Calu3 (cell line): ENCODE results near the gene GPR89A. TPM values are rescaled to one million over a fixed set of nuclear protein-coding genes. Genes with fewer than 3 reads are reported as not detected.

ENCODE experiments used
- BruUV-seq: library from RNA; stranded (reverse); fragments of 400-500 nt; replicated peaks from 2 replicates; lab custom pipeline; 2021; lab: Mats Ljungman, UMichigan
- CTCF ChIA-PET: fragments of 300-600 bp; sonication (Branson Sonifier 250); formaldehyde crosslinking; loops from one replicate; lab custom pipeline; 2022; ENCODE audit warnings: antibody characterized with exemption; lab: Charles Lee
- DNase-seq: peaks from one replicate; pipeline ENCODE4 v3.0.0; 2022
- H3K27ac Mint-ChIP-seq: one replicate; pipeline ENCODE4 v1.8.0; 2022; ENCODE audit warnings: mixed read lengths; ENCODE audit not compliant: unreplicated experiment
- H3K27me3 Mint-ChIP-seq: one replicate; pipeline ENCODE4 v1.8.0; 2022; ENCODE audit warnings: mixed read lengths; ENCODE audit not compliant: unreplicated experiment
- H3K36me3 Mint-ChIP-seq: one replicate; pipeline ENCODE4 v1.8.0; 2022; ENCODE audit warnings: mild to moderate bottlenecking, moderate library complexity, mixed read lengths; ENCODE audit not compliant: insufficient read depth, unreplicated experiment
- H3K4me1 Mint-ChIP-seq: one replicate; pipeline ENCODE4 v1.8.0; 2022; ENCODE audit warnings: mild to moderate bottlenecking, low read depth, mixed read lengths; ENCODE audit not compliant: unreplicated experiment
- H3K4me3 Mint-ChIP-seq: one replicate; pipeline ENCODE4 v1.8.0; 2022; ENCODE audit warnings: mild to moderate bottlenecking, low read depth, moderate library complexity, mixed read lengths; ENCODE audit not compliant: unreplicated experiment
- H3K9me3 Mint-ChIP-seq: one replicate; pipeline ENCODE4 v1.8.0; 2022; ENCODE audit warnings: low read depth, mixed read lengths; ENCODE audit not compliant: unreplicated experiment
- intact Hi-C: fragments of 100-400 bp; cut with micrococcal nuclease; formaldehyde crosslinking; loops from one replicate; pipeline ENCODE4 v1.10.0; 2022; ENCODE audit not compliant: unreplicated experiment
- total RNA-seq: library from RNA; stranded (reverse); gene quantifications from 2 replicates; pipeline ENCODE4 v1.2.3, GENCODE V29; 2022
- TF ChIP-seq, protein P1 (sequence below): fragments of 200-600 bp; IDR thresholded peaks from one replicate; pipeline ENCODE4 v1.8.0; 2022; ENCODE audit warnings: antibody characterized with exemption; ENCODE audit not compliant: unreplicated experiment

The GPR89A gene
- total RNA-seq, 1 experiment from 2014 or later = 37.6 TPM

DNA sequence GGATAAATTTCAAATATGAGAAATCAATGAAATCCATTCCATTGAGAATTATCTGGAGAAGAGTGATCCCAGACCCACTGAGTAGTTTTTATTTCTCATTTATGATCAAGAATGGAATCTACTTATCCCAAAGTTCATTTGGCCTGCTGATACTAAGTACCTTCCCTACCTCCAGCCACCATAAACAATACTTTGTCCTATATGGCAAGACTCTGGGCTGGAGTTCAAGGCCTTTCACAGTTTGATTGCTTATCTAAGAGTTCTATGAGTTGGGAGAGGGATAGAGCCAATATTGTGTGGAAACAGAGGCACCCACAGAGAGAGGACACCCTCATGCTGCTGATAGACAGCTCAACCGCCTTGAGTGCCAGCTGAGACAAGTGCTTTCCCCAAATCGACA, 94.3 kb downstream of the GPR89A start:
- intact Hi-C loops = no loop called here
- CTCF ChIA-PET = no interaction called here
- H3K27me3 Mint-ChIP-seq = no peaks in the 10 kb centered on the region
- H3K9me3 Mint-ChIP-seq = no peaks in the 10 kb centered on the region
- no peaks in the 10 kb centered on the region for H3K36me3 Mint-ChIP-seq
- H3K4me1 Mint-ChIP-seq = peaks cover 16% of the 10 kb centered on the region
- no peak overlapping the region for H3K4me3 Mint-ChIP-seq
- DNase-seq = no peak
- TF ChIP-seq, protein P1, sequence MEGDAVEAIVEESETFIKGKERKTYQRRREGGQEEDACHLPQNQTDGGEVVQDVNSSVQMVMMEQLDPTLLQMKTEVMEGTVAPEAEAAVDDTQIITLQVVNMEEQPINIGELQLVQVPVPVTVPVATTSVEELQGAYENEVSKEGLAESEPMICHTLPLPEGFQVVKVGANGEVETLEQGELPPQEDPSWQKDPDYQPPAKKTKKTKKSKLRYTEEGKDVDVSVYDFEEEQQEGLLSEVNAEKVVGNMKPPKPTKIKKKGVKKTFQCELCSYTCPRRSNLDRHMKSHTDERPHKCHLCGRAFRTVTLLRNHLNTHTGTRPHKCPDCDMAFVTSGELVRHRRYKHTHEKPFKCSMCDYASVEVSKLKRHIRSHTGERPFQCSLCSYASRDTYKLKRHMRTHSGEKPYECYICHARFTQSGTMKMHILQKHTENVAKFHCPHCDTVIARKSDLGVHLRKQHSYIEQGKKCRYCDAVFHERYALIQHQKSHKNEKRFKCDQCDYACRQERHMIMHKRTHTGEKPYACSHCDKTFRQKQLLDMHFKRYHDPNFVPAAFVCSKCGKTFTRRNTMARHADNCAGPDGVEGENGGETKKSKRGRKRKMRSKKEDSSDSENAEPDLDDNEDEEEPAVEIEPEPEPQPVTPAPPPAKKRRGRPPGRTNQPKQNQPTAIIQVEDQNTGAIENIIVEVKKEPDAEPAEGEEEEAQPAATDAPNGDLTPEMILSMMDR = no peak
- no TSS peak for BruUV-seq
- no peak overlapping the region for H3K27ac Mint-ChIP-seq

- no peak for DNase-seq
- CTCF ChIA-PET = no interaction called here
- H3K27me3 Mint-ChIP-seq = no peaks in the 10 kb centered on the region
- intact Hi-C loops = no loop called here
- H3K36me3 Mint-ChIP-seq = no peaks in the 10 kb centered on the region
- no peak overlapping the region for H3K27ac Mint-ChIP-seq
- no peaks in the 10 kb centered on the region for H3K9me3 Mint-ChIP-seq
- TF ChIP-seq, protein P1 = no peak
- H3K4me3 Mint-ChIP-seq = no peak overlapping the region
- BruUV-seq = no TSS peak
- H3K4me1 Mint-ChIP-seq = peaks cover 24% of the 10 kb centered on the region
Observed at GRCh38 chr1:145702826-145703225, 95.0 kb downstream of the GPR89A start.

GRCh38 chr1:145705622-145706021, 97.8 kb downstream of the GPR89A start:
- Mint-ChIP-seq H3K27me3 (no peaks in the 10 kb centered on the region), H3K9me3 (peaks cover 3% of the 10 kb centered on the region), H3K4me1 (peaks cover 31% of the 10 kb centered on the region), H3K4me3 (no peak overlapping the region), H3K36me3 (no peaks in the 10 kb centered on the region), H3K27ac (no peak overlapping the region)
- DNase-seq = no peak
- intact Hi-C loops = no loop called here
- no TSS peak for BruUV-seq
- TF ChIP-seq, protein P1 = no peak
- CTCF ChIA-PET = interaction anchor here (1.2 kb wide), 1 partner anchor 16 kb away, joined by 3 read pairs; no protein-coding TSS in a partner anchor

DNA sequence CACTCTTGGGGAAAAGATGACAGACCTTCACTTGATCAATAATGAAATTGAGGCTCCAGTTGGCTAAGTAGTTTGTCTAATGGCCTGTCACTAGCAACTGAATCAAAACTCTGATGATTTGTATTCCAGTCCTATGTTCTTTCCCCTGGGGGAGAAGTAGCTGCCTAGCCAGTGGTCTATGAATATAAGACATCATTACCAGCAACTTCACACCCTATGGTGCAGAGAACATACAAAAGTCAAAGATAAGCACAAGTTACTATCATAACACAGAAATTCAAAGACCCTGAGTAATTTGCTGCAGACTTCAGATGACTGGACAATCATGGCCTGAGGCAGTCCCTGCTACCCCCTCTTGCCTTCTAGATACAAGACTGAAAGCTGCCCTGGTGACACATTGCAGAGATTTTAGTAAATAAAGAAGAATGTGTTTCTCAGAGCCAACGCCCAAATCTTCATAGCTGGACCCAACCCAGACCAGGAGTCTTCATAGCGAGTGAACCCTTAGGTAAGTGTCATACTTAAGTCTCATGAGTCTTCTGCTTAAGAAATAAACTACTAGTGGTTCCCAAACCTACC, 98.4 kb downstream of the GPR89A start:
- Mint-ChIP-seq H3K27me3 (no peaks in the 10 kb centered on the region), H3K36me3 (no peaks in the 10 kb centered on the region), H3K4me1 (peaks cover 36% of the 10 kb centered on the region), H3K27ac (no peak overlapping the region), H3K9me3 (peaks cover 3% of the 10 kb centered on the region), H3K4me3 (no peak overlapping the region)
- TF ChIP-seq, protein P1 = no peak
- DNase-seq = peak; percentile 22
- CTCF ChIA-PET = no interaction called here
- intact Hi-C loops = no loop called here
- TSS peak; percentile 26 for BruUV-seq
